WTC11 (cell line): ENCODE data around the gene NRG3. TPM values are rescaled to one million over a fixed set of nuclear protein-coding genes. Genes with fewer than 3 reads are reported as not detected.

ENCODE experiments used
- ATAC-seq: fragments of 200-7000 bp; cut with Tn5 transposase; 2 replicates; pipeline ENCODE4 v1.10.0; 2021; ENCODE audit warnings: mild to moderate bottlenecking, moderate library complexity
- CTCF ChIA-PET: fragments of 300-600 bp; sonication (Branson Sonifier 250); formaldehyde crosslinking; loops from one replicate; lab custom pipeline; 2021; ENCODE audit warnings: antibody characterized with exemption; lab: Charles Lee
- POLR2A ChIA-PET: fragments of 350-600 bp; sonication (Branson Sonifier 250); formaldehyde crosslinking; loops from one replicate; lab custom pipeline; 2021; ENCODE audit warnings: antibody characterized with exemption; lab: Charles Lee
- DNase-seq: peaks from one replicate; pipeline ENCODE4 v3.0.0; 2021; ENCODE audit warnings: low spot score
- H3K27ac Mint-ChIP-seq: 2 replicates; pipeline ENCODE4 v1.8.0; 2021; ENCODE audit warnings: mixed read lengths
- H3K27me3 Mint-ChIP-seq: 2 replicates; pipeline ENCODE4 v1.8.0; 2021; ENCODE audit warnings: low read depth, mild to moderate bottlenecking, moderate library complexity, mixed read lengths
- H3K36me3 Mint-ChIP-seq: 2 replicates; pipeline ENCODE4 v1.8.0; 2021; ENCODE audit warnings: mixed read lengths
- H3K4me1 Mint-ChIP-seq: 2 replicates; pipeline ENCODE4 v1.8.0; 2022; ENCODE audit warnings: mixed read lengths
- H3K4me3 Mint-ChIP-seq: 2 replicates; pipeline ENCODE4 v1.8.0; 2021; ENCODE audit warnings: mild to moderate bottlenecking, moderate library complexity, mixed read lengths
- H3K9me3 Mint-ChIP-seq: 2 replicates; pipeline ENCODE4 v1.8.0; 2021; ENCODE audit warnings: mixed read lengths
- CBFB ChIP-seq: sonication (generic); formaldehyde crosslinking; IDR thresholded peaks from 2 replicates; pipeline ENCODE4 v1.8.1; 2022; ENCODE audit warnings: mild to moderate bottlenecking, low read depth, missing genetic modification reagents
- CREM ChIP-seq: sonication (generic); formaldehyde crosslinking; IDR thresholded peaks from 2 replicates; pipeline ENCODE4 v1.8.1; 2022; ENCODE audit warnings: mild to moderate bottlenecking, missing genetic modification reagents, moderate library complexity
- CTCF ChIP-seq: fragments of 200-600 bp; IDR thresholded peaks from 2 replicates; pipeline ENCODE4 v1.8.0; 2022; ENCODE audit warnings: antibody characterized with exemption
- ELF4 ChIP-seq: sonication (generic); formaldehyde crosslinking; IDR thresholded peaks from 2 replicates; pipeline ENCODE4 v1.8.1; 2022; ENCODE audit warnings: low read depth, mild to moderate bottlenecking, moderate library complexity, missing genetic modification reagents
- ESRRA ChIP-seq: sonication (generic); formaldehyde crosslinking; IDR thresholded peaks from 2 replicates; pipeline ENCODE4 v1.8.1; 2022; ENCODE audit warnings: mild to moderate bottlenecking, missing genetic modification reagents, borderline replicate concordance
- FOXP4 ChIP-seq: sonication (generic); formaldehyde crosslinking; IDR thresholded peaks from 2 replicates; pipeline ENCODE4 v1.8.0; 2022; ENCODE audit warnings: mild to moderate bottlenecking, missing genetic modification reagents
- GABPB1 ChIP-seq: sonication (generic); formaldehyde crosslinking; IDR thresholded peaks from 2 replicates; pipeline ENCODE4 v1.8.1; 2023; ENCODE audit warnings: mild to moderate bottlenecking, missing genetic modification reagents
- GRHL2 ChIP-seq: fragments of 250-450 bp; sonication (Bioruptor Pico); IDR thresholded peaks from 2 replicates; pipeline ENCODE4 v1.8.0; 2022; ENCODE audit warnings: mild to moderate bottlenecking, moderate library complexity; ENCODE audit not compliant: insufficient replicate concordance, severe bottlenecking
- GTF2I ChIP-seq: fragments of 250-450 bp; sonication (Bioruptor Pico); conservative IDR thresholded peaks from 2 replicates; pipeline ENCODE4 v1.4.0; 2021; ENCODE audit warnings: mild to moderate bottlenecking
- HMGA2 ChIP-seq: fragments of 250-450 bp; sonication (Bioruptor Pico); IDR thresholded peaks from 2 replicates; pipeline ENCODE4 v1.4.0; 2021; ENCODE audit warnings: mild to moderate bottlenecking, moderate library complexity
- MXD4 ChIP-seq: fragments of 250-450 bp; sonication (Bioruptor Pico); IDR thresholded peaks from 2 replicates; pipeline ENCODE4 v1.8.0; 2021; ENCODE audit warnings: mild to moderate bottlenecking, moderate library complexity, borderline replicate concordance
- NR3C1 ChIP-seq: sonication (generic); formaldehyde crosslinking; conservative IDR thresholded peaks from 2 replicates; pipeline ENCODE4 v1.8.1; 2023; ENCODE audit warnings: low read depth, mild to moderate bottlenecking, missing genetic modification reagents
- SMAD4 ChIP-seq: sonication (generic); formaldehyde crosslinking; IDR thresholded peaks from 2 replicates; pipeline ENCODE4 v1.8.0; 2022; ENCODE audit warnings: mild to moderate bottlenecking, missing genetic modification reagents
- TCF7 ChIP-seq: sonication (generic); formaldehyde crosslinking; IDR thresholded peaks from 2 replicates; pipeline ENCODE4 v1.8.0; 2022; ENCODE audit warnings: mild to moderate bottlenecking, low read depth, missing genetic modification reagents, moderate library complexity
- TEAD1 ChIP-seq: sonication (generic); formaldehyde crosslinking; IDR thresholded peaks from 2 replicates; pipeline ENCODE4 v1.8.0; 2022; ENCODE audit warnings: mild to moderate bottlenecking, missing genetic modification reagents
- TEAD4 ChIP-seq: sonication (generic); formaldehyde crosslinking; IDR thresholded peaks from 2 replicates; pipeline ENCODE4 v1.8.0; 2022; ENCODE audit warnings: mild to moderate bottlenecking, missing genetic modification reagents
- TP53 ChIP-seq: sonication (generic); formaldehyde crosslinking; IDR thresholded peaks from 2 replicates; pipeline ENCODE4 v1.8.1; 2023; ENCODE audit warnings: mild to moderate bottlenecking, missing genetic modification reagents
- ZNF121 ChIP-seq: sonication (generic); formaldehyde crosslinking; IDR thresholded peaks from 2 replicates; pipeline ENCODE4 v1.8.0; 2023; ENCODE audit warnings: missing genetic modification reagents
- total RNA-seq: library from RNA; stranded (reverse); gene quantifications from 3 replicates; pipeline ENCODE4 v1.2.3, GENCODE V29; 2021
- TF ChIP-seq, protein P1 (sequence below): sonication (generic); formaldehyde crosslinking; IDR thresholded peaks from 2 replicates; pipeline ENCODE4 v1.8.0; 2022; ENCODE audit warnings: mild to moderate bottlenecking, missing genetic modification reagents
- TF ChIP-seq, protein P2 (sequence below): sonication (generic); formaldehyde crosslinking; IDR thresholded peaks from 2 replicates; pipeline ENCODE4 v1.8.1; 2023; ENCODE audit warnings: mild to moderate bottlenecking, missing genetic modification reagents, moderate library complexity
- TF ChIP-seq, protein P3 (sequence below): fragments of 250-450 bp; sonication (Bioruptor Pico); IDR thresholded peaks from 2 replicates; pipeline ENCODE4 v1.9.0; 2021; ENCODE audit warnings: mild to moderate bottlenecking
- TF ChIP-seq, protein P4 (sequence below): sonication (generic); formaldehyde crosslinking; IDR thresholded peaks from 2 replicates; pipeline ENCODE4 v1.8.1; 2022; ENCODE audit warnings: missing genetic modification reagents, borderline replicate concordance

Gene NRG3
- total RNA-seq, 1 experiment from 2014 or later: 7.0 TPM

DNA sequence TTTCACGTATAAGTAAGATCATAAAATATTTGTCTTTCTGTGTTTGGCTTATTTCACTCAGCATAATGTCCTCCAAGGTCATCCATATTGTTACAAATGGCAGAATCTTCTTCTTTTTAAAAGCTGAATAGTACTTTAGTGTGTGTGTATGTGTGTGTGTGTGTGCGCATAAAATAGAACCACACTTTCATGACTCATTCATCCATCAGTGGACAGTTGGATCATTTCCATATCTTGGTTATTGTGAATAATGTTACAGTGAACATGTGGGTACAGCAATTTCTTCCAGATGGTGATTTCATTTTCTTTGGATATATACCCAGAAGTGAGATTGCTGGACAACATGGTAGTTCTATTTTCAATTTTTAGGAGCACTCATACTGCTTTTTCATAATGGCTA, 622.4 kb downstream of the NRG3 start:
- no peaks in the 10 kb centered on the region for H3K36me3 Mint-ChIP-seq

GRCh38 chr10:82498976-82499375, 624.0 kb downstream of the NRG3 start:
- ChIA-PET POLR2A (no interaction called here), CTCF (no interaction called here)
- no peaks in the 10 kb centered on the region for H3K4me1 Mint-ChIP-seq
- H3K27ac Mint-ChIP-seq: no peak overlapping the region
- H3K36me3 Mint-ChIP-seq: no peaks in the 10 kb centered on the region
- DNase-seq: no peak
- no peak for ATAC-seq
- H3K27me3 Mint-ChIP-seq: no peaks in the 10 kb centered on the region
- no peak overlapping the region for H3K4me3 Mint-ChIP-seq
- TF ChIP-seq ESRRA (CRISPR knock-in tag) (no peak), NR3C1 (no peak), MXD4 (CRISPR knock-in tag) (no peak), GABPB1 (CRISPR knock-in tag) (no peak), CBFB (CRISPR knock-in tag) (no peak), TCF7 (CRISPR knock-in tag) (no peak), SMAD4 (CRISPR knock-in tag) (no peak), TEAD4 (CRISPR knock-in tag) (no peak), TEAD1 (CRISPR knock-in tag) (no peak)
- TF ChIP-seq, protein P1, sequence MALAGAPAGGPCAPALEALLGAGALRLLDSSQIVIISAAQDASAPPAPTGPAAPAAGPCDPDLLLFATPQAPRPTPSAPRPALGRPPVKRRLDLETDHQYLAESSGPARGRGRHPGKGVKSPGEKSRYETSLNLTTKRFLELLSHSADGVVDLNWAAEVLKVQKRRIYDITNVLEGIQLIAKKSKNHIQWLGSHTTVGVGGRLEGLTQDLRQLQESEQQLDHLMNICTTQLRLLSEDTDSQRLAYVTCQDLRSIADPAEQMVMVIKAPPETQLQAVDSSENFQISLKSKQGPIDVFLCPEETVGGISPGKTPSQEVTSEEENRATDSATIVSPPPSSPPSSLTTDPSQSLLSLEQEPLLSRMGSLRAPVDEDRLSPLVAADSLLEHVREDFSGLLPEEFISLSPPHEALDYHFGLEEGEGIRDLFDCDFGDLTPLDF (CRISPR knock-in tag): no peak
- TF ChIP-seq, protein P2, sequence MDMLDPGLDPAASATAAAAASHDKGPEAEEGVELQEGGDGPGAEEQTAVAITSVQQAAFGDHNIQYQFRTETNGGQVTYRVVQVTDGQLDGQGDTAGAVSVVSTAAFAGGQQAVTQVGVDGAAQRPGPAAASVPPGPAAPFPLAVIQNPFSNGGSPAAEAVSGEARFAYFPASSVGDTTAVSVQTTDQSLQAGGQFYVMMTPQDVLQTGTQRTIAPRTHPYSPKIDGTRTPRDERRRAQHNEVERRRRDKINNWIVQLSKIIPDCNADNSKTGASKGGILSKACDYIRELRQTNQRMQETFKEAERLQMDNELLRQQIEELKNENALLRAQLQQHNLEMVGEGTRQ (CRISPR knock-in tag): no peak
- TF ChIP-seq, protein P3, sequence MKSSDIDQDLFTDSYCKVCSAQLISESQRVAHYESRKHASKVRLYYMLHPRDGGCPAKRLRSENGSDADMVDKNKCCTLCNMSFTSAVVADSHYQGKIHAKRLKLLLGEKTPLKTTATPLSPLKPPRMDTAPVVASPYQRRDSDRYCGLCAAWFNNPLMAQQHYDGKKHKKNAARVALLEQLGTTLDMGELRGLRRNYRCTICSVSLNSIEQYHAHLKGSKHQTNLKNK: no peak
- TF ChIP-seq, protein P4, sequence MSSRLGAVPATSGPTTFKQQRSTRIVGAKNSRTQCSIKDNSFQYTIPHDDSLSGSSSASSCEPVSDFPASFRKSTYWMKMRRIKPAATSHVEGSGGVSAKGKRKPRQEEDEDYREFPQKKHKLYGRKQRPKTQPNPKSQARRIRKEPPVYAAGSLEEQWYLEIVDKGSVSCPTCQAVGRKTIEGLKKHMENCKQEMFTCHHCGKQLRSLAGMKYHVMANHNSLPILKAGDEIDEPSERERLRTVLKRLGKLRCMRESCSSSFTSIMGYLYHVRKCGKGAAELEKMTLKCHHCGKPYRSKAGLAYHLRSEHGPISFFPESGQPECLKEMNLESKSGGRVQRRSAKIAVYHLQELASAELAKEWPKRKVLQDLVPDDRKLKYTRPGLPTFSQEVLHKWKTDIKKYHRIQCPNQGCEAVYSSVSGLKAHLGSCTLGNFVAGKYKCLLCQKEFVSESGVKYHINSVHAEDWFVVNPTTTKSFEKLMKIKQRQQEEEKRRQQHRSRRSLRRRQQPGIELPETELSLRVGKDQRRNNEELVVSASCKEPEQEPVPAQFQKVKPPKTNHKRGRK (CRISPR knock-in tag): no peak
- 0 out of 2 replicates have a peak, but pooled peaks cover 3% of the 10 kb centered on the region for H3K9me3 Mint-ChIP-seq

More for the DNA sequence above, 622.4 kb downstream of the NRG3 start:
- H3K27me3 Mint-ChIP-seq: no peaks in the 10 kb centered on the region
- POLR2A ChIA-PET: no interaction called here
- ATAC-seq (no peak), DNase-seq (no peak)
- no peak overlapping the region for H3K27ac Mint-ChIP-seq
- H3K9me3 Mint-ChIP-seq: peaks cover 12% of the 10 kb centered on the region
- no peaks in the 10 kb centered on the region for H3K4me1 Mint-ChIP-seq
- CTCF ChIA-PET: no interaction called here
- TF ChIP-seq ELF4 (no peak), CBFB (CRISPR knock-in tag) (no peak), FOXP4 (CRISPR knock-in tag) (no peak), GTF2I (CRISPR knock-in tag) (no peak), HMGA2 (CRISPR knock-in tag) (no peak), GRHL2 (CRISPR knock-in tag) (no peak), ZNF121 (no peak), CREM (CRISPR knock-in tag) (no peak), CTCF (no peak), TP53 (CRISPR knock-in tag) (no peak)
- TF ChIP-seq, protein P3: no peak
- TF ChIP-seq, protein P2 (CRISPR knock-in tag): no peak
- H3K4me3 Mint-ChIP-seq: no peak overlapping the region
